Measurements from ENCODE around the gene PCP4.

Gene PCP4

GRCh38 chr21:39867198-39867650 lies at the start of gene PCP4:
Gene PCP4 (plus strand): TSS chr21:39867438. CDS start chr21:39867502, 64 bp downstream.
- no peak for DNase-seq (ENCODE audit: low read depth)

GRCh38 chr21:39818557-39818956 lies 48.7 kb upstream of the PCP4 start:
- DNase-seq (ENCODE audit: low read depth), result no peak

- no peak for DNase-seq (ENCODE audit: low read depth)
Measured at GRCh38 chr21:39822042-39822441, 45.2 kb upstream of the PCP4 start.

GRCh38 chr21:39825250-39825649 lies 42.0 kb upstream of the PCP4 start:
- no peak for DNase-seq (ENCODE audit: low read depth)

- DNase-seq (ENCODE audit: low read depth), result no peak
Measured at GRCh38 chr21:39834543-39834942, 32.7 kb upstream of the PCP4 start.

- DNase-seq (ENCODE audit: low read depth), result no peak
Measured at GRCh38 chr21:39837861-39838359, 29.3 kb upstream of the PCP4 start.

- DNase-seq (ENCODE audit: low read depth), result no peak
Measured at GRCh38 chr21:39840373-39841097, 26.7 kb upstream of the PCP4 start.

GRCh38 chr21:39842741-39843459 lies 24.3 kb upstream of the PCP4 start:
- DNase-seq (ENCODE audit: low read depth), result no peak

- no peak for DNase-seq (ENCODE audit: low read depth)
Measured at GRCh38 chr21:39843483-39843882, 23.8 kb upstream of the PCP4 start.

GRCh38 chr21:39843916-39844315 lies 23.3 kb upstream of the PCP4 start:
- no peak for DNase-seq (ENCODE audit: low read depth)

GRCh38 chr21:39845571-39846130 lies 21.6 kb upstream of the PCP4 start:
- no peak for DNase-seq (ENCODE audit: low read depth)

- DNase-seq (ENCODE audit: low read depth), result no peak
Measured at GRCh38 chr21:39847877-39848276, 19.4 kb upstream of the PCP4 start.

- DNase-seq (ENCODE audit: low read depth), result no peak
Measured at GRCh38 chr21:39849014-39849655, 18.1 kb upstream of the PCP4 start.

GRCh38 chr21:39850333-39850732 lies 16.9 kb upstream of the PCP4 start:
- DNase-seq (ENCODE audit: low read depth), result no peak

- DNase-seq (ENCODE audit: low read depth), result no peak
Measured at GRCh38 chr21:39851002-39851618, 16.1 kb upstream of the PCP4 start.

- DNase-seq (ENCODE audit: low read depth), result no peak
Measured at GRCh38 chr21:39852021-39852721, 15.1 kb upstream of the PCP4 start.

GRCh38 chr21:39852726-39853500 lies 14.3 kb upstream of the PCP4 start:
- DNase-seq (ENCODE audit: low read depth), result no peak

- DNase-seq (ENCODE audit: low read depth), result no peak
Measured at GRCh38 chr21:39854572-39854971, 12.7 kb upstream of the PCP4 start.

GRCh38 chr21:39855595-39855994 lies 11.6 kb upstream of the PCP4 start:
- DNase-seq (ENCODE audit: low read depth), result no peak

GRCh38 chr21:39860600-39860999 lies 6.6 kb upstream of the PCP4 start:
- no peak for DNase-seq (ENCODE audit: low read depth)

GRCh38 chr21:39863111-39863510 lies 4.1 kb upstream of the PCP4 start:
- no peak for DNase-seq (ENCODE audit: low read depth)

All from amniotic epithelial cell (primary cell).